ENCODE measurements around the gene CDH12. TPM values are rescaled to one million over a fixed set of nuclear protein-coding genes. Genes with fewer than 3 reads are reported as not detected.
"Not testable (repeated sequence)": the region's sequence is repeated elsewhere in the genome, so short reads cannot be mapped to it uniquely, and the experiment has no call there.

Gene CDH12
- total RNA-seq, 2 donors from 2014 or later = not detected

DNA sequence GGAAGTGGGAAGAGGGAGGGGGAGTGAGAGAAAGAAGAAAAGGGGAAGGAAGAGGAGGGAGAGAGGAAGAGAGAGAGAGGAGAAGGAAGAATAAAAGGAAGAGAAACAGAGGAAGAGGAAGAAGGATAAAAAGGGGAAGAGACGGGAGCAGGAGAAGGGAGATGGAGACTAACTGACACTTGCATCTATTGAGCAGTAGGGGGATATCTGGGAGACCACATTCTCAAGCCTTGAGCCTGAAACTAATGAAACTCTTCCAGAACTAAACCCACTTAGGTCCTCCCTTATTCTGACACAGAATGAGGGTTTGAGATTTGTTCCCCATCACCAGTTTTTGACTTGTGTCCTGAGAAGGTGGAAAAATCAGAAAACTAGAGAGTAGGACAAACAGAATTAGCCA is 533.3 kb downstream of the CDH12 start:
- TF ChIP-seq, protein P1, sequence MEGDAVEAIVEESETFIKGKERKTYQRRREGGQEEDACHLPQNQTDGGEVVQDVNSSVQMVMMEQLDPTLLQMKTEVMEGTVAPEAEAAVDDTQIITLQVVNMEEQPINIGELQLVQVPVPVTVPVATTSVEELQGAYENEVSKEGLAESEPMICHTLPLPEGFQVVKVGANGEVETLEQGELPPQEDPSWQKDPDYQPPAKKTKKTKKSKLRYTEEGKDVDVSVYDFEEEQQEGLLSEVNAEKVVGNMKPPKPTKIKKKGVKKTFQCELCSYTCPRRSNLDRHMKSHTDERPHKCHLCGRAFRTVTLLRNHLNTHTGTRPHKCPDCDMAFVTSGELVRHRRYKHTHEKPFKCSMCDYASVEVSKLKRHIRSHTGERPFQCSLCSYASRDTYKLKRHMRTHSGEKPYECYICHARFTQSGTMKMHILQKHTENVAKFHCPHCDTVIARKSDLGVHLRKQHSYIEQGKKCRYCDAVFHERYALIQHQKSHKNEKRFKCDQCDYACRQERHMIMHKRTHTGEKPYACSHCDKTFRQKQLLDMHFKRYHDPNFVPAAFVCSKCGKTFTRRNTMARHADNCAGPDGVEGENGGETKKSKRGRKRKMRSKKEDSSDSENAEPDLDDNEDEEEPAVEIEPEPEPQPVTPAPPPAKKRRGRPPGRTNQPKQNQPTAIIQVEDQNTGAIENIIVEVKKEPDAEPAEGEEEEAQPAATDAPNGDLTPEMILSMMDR (IDR thresholded peaks at IDR 0.05) = no peak
- Histone ChIP-seq H3K4me1 (no peaks in the 10 kb centered on the region), H3K27ac (no peak overlapping the region), H3K4me3 (no peak overlapping the region), H3K27me3 (no peaks in the 10 kb centered on the region), H3K9me3 (no peaks in the 10 kb centered on the region), H3K36me3 (no peaks in the 10 kb centered on the region)
- no peak for DNase-seq (ENCODE audit: low spot score)

DNA sequence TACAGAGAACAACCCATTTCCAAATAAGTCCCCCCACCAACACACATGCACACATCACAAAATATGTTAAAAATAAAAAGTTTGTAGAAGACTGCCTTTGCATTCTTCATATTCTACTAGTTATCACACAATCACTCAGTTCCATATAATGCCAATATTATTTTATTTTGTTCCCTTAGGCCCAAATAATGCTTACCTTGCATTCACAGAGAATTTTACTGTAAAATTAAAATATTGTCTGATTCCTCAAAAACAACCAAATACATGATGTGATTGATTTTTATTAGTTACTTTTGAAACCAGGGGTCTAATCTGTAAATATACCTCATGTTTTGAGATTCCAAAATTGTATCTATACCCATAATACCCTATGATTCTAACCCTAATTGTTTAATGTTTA is 536.9 kb downstream of the CDH12 start:
- H3K27ac ChIP-seq = no peak overlapping the region
- H3K9me3 ChIP-seq = no peaks in the 10 kb centered on the region
- TF ChIP-seq, protein P1 (IDR thresholded peaks at IDR 0.05) = no peak
- no peak overlapping the region for H3K4me3 ChIP-seq
- H3K36me3 ChIP-seq = no peaks in the 10 kb centered on the region
- no peaks in the 10 kb centered on the region for H3K4me1 ChIP-seq
- no peak for DNase-seq (ENCODE audit: low spot score)
- H3K27me3 ChIP-seq = no peaks in the 10 kb centered on the region

DNA sequence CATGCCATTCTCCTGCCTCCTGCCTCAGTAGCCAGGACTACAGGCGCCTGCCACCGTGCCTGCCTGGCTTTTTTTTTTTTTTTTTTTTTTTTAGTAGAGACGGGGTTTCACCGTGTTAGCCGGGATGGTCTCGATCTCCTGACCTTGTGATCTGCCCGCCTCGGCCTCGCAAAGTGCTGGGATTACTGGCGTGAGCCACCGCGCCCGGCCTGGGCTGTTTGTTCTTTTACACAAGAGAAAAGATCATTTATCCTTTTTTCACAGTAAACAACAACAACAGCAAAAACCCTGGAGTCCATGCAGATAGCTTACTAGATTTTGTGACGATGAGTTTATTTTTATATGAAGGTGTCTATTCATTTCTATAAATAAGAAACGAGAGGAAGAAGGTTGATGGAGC is 538.1 kb downstream of the CDH12 start:
- not testable (repeated sequence) for H3K4me3 ChIP-seq; H3K27ac ChIP-seq; H3K36me3 ChIP-seq; H3K9me3 ChIP-seq; H3K27me3 ChIP-seq; H3K4me1 ChIP-seq; DNase-seq (ENCODE audit: low spot score)

DNA sequence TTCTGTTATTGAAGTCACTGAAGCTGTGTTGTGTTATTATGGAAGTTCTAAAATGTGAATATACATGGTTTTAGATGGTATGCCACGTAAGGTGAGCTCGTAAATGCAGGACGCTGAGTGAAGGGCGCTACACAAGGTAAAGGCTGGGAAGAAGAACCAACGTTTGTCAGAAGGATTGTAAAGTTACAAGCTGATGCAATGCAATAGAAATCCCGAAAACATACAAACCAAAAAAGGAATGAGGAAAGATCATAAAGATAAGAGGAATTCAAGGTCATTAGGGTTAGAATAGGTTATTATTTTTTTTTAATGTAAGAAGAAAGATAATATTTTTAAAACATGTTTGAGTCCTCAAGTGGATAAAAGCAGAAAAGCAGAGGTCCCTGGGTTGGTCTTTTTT is 538.6 kb downstream of the CDH12 start:
- TF ChIP-seq, protein P1 (IDR thresholded peaks at IDR 0.05) = no peak
- no peaks in the 10 kb centered on the region for H3K36me3 ChIP-seq
- no peaks in the 10 kb centered on the region for H3K4me1 ChIP-seq
- H3K9me3 ChIP-seq = no peaks in the 10 kb centered on the region
- no peaks in the 10 kb centered on the region for H3K27me3 ChIP-seq
- H3K27ac ChIP-seq = no peak overlapping the region
- DNase-seq (ENCODE audit: low spot score) = no peak
- H3K4me3 ChIP-seq = no peak overlapping the region

DNA sequence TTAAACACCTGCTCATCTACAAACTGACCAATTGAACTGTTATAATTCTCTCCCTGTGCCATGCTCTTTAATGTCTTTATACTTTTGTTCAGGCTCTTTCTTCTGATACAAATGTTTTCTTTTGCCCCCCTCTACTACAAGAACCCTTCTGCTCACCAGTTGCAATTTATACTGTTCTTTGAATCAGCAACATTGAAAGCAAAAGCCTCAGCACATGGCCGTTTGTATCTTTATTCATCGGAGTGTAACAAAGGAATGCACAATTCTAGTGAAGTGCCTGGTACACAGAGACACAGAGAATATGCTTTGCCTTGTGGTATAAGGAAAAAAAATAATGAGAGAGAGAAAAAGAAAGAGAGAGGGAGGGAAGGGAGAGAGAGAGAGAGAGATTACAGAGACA is 547.1 kb downstream of the CDH12 start:
- Histone ChIP-seq H3K27me3 (no peaks in the 10 kb centered on the region), H3K27ac (no peak overlapping the region), H3K36me3 (no peaks in the 10 kb centered on the region), H3K4me1 (no peaks in the 10 kb centered on the region), H3K4me3 (no peak overlapping the region), H3K9me3 (no peaks in the 10 kb centered on the region)
- no peak for DNase-seq (ENCODE audit: low spot score)
- TF ChIP-seq, protein P1 (IDR thresholded peaks at IDR 0.05) = no peak

DNA sequence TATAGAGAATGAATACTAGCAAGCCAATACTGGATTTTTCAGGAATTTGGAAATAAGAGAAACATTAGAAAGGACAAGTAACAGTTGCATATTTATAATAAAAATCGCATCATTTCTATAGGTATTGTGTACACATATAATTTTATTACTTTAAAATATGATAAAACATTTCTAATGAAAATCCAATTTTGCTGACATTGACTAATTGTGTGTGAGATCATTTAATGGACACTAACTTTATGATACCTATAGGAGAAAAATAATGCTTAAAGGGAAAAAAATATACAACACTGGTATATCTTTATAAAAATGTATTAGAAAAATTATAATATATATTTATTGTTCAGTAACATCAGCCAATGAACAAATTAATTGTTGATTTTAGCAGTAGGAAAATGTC is 557.3 kb downstream of the CDH12 start:
- no peak for DNase-seq (ENCODE audit: low spot score)
- Histone ChIP-seq H3K4me1 (no peaks in the 10 kb centered on the region), H3K27ac (no peak overlapping the region), H3K36me3 (no peaks in the 10 kb centered on the region), H3K4me3 (no peak overlapping the region), H3K9me3 (peaks cover 0 to 12% of the 10 kb centered on the region in 2 donors), H3K27me3 (no peaks in the 10 kb centered on the region)
- TF ChIP-seq, protein P1 (IDR thresholded peaks at IDR 0.05) = no peak
